GM19467 (cell line): ENCODE measurements around the gene KCNQ1.

Source experiments
- ATAC-seq: cut with Tn5 transposase; IDR thresholded peaks from one replicate; pipeline ENCODE4 v1.9.1; 2021; ENCODE audit warnings: mild to moderate bottlenecking, moderate library complexity; ENCODE audit not compliant: unreplicated experiment

KCNQ1 gene

DNA sequence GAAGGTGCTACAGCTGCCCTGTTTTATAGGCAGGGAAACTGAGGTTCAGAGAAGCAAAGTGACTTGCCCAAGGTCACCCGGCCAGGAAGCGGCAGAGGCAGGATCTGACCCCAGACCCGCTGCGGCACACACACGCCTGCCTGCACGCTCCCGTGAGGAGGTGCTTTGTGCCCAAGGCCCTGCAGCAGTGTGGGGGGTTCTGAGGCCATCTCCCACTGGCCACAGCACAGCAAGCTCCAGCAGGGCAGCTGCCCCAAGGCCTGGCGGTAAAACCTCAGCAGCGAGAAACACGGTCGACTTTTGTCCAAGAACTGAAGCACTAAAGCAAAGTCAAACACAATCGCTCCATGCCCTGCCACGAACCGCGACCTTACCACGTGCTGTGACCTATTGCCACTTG lies 398.1 kb downstream of the KCNQ1 start:
- no peak for ATAC-seq

DNA sequence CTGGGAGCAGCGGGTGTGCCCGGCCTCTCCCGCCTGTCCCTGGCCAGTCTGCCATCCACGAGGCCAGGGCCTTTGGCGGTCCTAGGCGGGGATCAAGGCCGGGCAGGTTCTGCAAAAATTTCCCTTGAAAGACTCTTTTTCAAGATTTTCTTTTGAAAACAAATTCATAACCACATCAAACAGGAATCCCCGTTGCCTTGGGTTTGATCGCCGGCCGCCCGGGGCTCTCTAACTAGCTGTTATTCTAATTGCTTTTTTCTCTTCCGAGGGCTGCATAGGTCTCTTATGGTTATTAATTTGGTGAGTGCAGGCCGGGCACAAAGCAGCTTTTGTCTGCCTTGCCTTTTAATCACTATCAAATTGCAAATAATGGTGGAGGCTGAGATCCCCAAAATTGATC lies 398.7 kb downstream of the KCNQ1 start:
- no peak for ATAC-seq

- ATAC-seq = no peak
These were observed 399.5 kb downstream of the KCNQ1 start for GRCh38 chr11:2844116-2844842.

GRCh38 chr11:2844996-2845395 lies 400.2 kb downstream of the KCNQ1 start:
- no peak for ATAC-seq

DNA sequence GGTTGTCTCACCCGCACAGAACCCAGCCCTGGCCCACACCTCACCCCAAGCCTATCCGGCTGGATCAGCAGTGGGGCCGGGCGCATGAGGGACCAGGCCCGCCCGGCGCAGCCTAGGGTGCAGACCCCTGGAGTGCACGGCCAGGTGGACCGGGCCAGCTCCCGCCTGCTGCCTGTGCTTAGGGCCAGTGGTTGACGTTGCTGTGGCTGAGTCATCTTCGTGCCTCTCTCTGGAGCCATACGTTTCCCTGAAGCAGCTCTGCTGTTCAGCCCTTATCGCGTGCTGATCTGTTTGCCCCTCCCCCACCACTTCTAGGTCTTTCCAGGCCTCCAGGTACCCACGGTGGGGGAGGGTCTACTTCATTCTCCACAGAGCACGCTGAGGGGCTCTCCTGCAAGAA lies 401.2 kb downstream of the KCNQ1 start:
- ATAC-seq = no peak

DNA sequence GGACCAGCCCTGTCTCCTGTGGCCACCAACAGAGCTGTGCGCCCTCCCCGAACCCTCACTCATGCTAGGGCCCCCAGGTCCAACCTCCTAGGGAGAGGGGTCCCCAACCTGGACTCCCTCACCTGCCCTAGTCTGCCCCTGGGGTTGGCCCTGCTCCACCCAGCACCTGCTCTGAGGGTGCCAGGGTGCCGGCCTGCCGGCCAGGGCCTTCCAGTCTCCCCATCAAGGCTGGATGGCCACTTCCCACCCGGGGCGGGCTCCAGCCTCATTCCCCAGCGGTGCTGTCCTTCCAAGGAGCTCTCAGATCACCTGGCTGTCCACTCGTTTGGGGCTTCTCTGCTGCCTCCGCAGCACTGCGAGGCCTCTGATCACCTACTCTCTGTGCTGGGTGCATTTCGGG lies 401.7 kb downstream of the KCNQ1 start:
- no peak for ATAC-seq

DNA sequence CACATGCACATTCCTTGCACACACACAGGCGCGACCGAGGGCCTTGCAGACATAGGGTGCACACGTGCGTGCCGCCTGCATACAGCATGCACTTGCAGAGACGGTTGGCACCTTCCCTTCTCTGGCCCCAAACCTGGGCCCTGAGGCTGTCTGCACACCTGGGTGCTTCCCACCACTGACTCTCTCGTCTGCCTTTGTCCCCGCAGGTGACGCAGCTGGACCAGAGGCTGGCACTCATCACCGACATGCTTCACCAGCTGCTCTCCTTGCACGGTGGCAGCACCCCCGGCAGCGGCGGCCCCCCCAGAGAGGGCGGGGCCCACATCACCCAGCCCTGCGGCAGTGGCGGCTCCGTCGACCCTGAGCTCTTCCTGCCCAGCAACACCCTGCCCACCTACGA lies 402.8 kb downstream of the KCNQ1 start:
- no peak for ATAC-seq

- ATAC-seq = no peak
These were observed 403.7 kb downstream of the KCNQ1 start for GRCh38 chr11:2848497-2848896.

DNA sequence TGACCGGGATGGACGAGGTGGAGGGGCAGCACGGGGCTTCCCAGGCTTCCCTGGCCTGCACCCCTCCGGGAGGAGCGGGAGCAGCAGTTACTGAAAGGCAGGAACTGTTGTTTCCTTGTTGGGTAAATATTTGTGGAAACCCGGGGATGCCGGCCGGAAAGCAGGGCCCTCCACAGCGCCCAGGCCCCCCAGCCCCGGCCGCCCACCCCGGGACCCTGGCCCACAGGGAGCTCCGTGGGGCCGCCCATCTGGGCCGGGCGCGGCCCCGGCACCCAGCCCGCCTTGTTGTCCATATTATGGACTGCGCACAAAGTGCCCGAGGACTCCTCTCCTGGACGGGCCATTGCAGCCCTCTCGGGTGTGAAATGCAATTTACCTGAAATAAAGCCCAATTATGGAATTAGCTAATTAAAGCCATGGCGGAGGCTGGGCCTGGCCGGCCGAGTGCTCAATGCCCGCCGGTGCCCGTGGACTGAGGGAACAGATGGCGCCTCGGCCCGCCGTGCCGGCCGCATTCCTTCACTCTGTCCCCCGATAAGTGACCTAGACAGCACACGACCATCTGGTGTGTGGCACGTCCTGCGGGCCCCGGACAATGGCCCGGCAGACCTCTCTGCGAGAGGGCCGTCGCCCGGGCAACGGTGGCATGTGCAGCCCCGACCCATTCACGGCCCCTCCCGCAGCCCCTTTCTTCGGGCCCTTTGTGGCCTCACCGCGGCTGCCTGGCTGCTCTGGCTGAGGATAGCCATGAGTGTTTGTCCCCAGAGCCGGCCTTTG lies 405.4 kb downstream of the KCNQ1 start:
- ATAC-seq = no peak

- no peak for ATAC-seq
These were observed 408.6 kb downstream of the KCNQ1 start for GRCh38 chr11:2853401-2853800.

- ATAC-seq = no peak
These were observed 409.3 kb downstream of the KCNQ1 start for GRCh38 chr11:2853997-2854560.

- no peak for ATAC-seq
These were observed 410.4 kb downstream of the KCNQ1 start for GRCh38 chr11:2855162-2855561.

DNA sequence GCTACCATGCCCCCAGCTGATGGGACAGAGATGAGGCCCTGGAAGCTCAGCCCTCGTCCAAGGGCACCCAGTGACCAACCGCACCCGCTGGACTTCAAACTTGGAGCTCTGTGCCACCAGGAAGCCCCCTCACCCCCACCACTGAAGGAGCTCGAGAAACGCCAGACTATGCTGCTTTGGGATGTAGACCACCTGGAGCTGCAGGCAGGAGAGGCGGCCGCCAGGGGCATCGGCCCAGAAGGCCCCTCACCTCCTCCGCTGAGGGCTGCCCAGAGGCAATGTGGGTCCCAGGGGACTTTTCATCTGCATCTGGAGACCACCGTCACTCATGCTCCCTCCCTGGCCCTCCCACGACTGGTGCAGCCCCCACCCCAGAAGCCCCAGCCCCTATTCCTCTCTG lies 412.5 kb downstream of the KCNQ1 start:
- no peak for ATAC-seq

- no peak for ATAC-seq
These were observed 413.1 kb downstream of the KCNQ1 start for GRCh38 chr11:2857918-2858317.

GRCh38 chr11:2858995-2859698 lies 414.3 kb downstream of the KCNQ1 start:
- ATAC-seq = no peak

GRCh38 chr11:2859699-2860037 lies 414.9 kb downstream of the KCNQ1 start:
- ATAC-seq = no peak

DNA sequence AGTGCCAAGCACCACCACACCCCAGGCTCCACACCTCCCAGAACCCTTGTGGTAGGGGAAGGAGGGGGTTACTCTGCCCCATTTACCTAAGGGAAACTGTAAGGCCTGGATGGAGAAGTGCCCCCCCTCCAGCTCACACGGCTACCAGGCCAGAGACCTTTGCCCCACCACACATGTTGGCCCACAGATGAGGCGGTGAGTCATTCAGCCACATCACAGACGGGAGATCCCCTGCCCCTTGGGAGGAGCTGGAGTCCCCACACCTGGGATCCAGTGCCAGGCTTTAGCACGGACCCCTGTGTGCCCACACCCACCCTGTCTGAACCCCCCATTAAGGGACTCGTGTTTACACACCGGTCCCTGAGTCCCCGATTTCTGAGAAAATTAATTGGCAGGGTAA lies 415.8 kb downstream of the KCNQ1 start:
- no peak for ATAC-seq

- ATAC-seq = no peak
These were observed 417.8 kb downstream of the KCNQ1 start for GRCh38 chr11:2862395-2863275.

- no peak for ATAC-seq
These were observed 418.4 kb downstream of the KCNQ1 start for GRCh38 chr11:2863276-2863618.

GRCh38 chr11:2864901-2865300 lies 420.1 kb downstream of the KCNQ1 start:
- ATAC-seq = no peak
